ENCODE data around the gene LEKR1. TPM values are rescaled to one million over a fixed set of nuclear protein-coding genes. Genes with fewer than 3 reads are reported as not detected.
A peak's percentile ranks its signal among the peaks of the same experiment; 100 is the strongest.

Gene LEKR1
- total RNA-seq, 1 donor from 2014 or later: 2.3 TPM

DNA sequence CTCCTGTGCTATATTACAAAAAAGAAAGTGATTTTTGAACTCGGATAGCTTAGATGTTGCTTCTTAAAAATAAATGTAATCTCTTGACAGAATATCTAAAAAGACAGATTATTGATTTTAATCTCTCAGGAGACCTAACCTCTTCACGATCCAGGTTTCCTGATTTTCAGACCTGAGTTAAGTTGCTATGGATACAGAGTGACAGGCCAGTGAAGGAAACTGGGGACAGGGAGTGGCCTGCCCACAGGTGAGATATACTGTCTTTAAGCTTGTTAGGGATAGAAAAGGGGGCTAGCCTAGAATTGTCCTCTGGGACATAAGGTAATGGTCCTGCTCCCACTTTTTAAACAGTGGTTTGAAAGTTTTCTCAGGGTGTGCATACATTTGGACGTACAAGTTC is 260.6 kb downstream of the LEKR1 start:
- TF ChIP-seq, protein P1, sequence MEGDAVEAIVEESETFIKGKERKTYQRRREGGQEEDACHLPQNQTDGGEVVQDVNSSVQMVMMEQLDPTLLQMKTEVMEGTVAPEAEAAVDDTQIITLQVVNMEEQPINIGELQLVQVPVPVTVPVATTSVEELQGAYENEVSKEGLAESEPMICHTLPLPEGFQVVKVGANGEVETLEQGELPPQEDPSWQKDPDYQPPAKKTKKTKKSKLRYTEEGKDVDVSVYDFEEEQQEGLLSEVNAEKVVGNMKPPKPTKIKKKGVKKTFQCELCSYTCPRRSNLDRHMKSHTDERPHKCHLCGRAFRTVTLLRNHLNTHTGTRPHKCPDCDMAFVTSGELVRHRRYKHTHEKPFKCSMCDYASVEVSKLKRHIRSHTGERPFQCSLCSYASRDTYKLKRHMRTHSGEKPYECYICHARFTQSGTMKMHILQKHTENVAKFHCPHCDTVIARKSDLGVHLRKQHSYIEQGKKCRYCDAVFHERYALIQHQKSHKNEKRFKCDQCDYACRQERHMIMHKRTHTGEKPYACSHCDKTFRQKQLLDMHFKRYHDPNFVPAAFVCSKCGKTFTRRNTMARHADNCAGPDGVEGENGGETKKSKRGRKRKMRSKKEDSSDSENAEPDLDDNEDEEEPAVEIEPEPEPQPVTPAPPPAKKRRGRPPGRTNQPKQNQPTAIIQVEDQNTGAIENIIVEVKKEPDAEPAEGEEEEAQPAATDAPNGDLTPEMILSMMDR (IDR thresholded peaks at IDR 0.05; ENCODE audit: insufficient read depth, low read length, poor library complexity, severe bottlenecking): no peak
- DNase-seq (ENCODE audit: low read depth): no peak
- H3K36me3 ChIP-seq (ENCODE audit: control insufficient read depth, insufficient read depth, low read length): no peaks in the 10 kb centered on the region
- H3K27me3 ChIP-seq (ENCODE audit: control insufficient read depth, insufficient read depth, low read length): no peaks in the 10 kb centered on the region
- H3K4me3 ChIP-seq (ENCODE audit: low read depth, low read length): no peak overlapping the region

DNA sequence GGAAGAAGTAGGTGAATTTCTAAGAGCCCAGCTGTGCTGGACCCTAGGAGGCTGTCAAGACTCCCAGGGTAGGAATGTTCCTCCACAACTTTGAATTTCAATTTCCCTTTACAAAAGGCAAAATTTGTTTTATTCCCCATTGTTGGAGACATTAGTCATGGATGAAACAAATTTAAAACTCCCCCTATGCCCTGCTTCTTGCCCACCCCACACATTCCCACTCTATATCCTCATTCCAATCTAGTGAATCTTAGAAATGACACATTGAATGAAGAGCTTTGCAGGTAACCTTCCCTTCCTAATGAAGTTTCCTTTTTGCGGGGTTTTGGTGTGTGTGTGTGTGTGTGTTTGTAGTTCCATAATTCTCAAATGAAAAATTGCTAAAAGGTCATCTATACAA is 261.2 kb downstream of the LEKR1 start:
- no peak for DNase-seq (ENCODE audit: low read depth)
- no peaks in the 10 kb centered on the region for H3K36me3 ChIP-seq (ENCODE audit: control insufficient read depth, insufficient read depth, low read length)
- H3K4me3 ChIP-seq (ENCODE audit: low read depth, low read length): no peak overlapping the region
- TF ChIP-seq, protein P1 (IDR thresholded peaks at IDR 0.05; ENCODE audit: insufficient read depth, low read length, poor library complexity, severe bottlenecking): no peak
- no peaks in the 10 kb centered on the region for H3K27me3 ChIP-seq (ENCODE audit: control insufficient read depth, insufficient read depth, low read length)

DNA sequence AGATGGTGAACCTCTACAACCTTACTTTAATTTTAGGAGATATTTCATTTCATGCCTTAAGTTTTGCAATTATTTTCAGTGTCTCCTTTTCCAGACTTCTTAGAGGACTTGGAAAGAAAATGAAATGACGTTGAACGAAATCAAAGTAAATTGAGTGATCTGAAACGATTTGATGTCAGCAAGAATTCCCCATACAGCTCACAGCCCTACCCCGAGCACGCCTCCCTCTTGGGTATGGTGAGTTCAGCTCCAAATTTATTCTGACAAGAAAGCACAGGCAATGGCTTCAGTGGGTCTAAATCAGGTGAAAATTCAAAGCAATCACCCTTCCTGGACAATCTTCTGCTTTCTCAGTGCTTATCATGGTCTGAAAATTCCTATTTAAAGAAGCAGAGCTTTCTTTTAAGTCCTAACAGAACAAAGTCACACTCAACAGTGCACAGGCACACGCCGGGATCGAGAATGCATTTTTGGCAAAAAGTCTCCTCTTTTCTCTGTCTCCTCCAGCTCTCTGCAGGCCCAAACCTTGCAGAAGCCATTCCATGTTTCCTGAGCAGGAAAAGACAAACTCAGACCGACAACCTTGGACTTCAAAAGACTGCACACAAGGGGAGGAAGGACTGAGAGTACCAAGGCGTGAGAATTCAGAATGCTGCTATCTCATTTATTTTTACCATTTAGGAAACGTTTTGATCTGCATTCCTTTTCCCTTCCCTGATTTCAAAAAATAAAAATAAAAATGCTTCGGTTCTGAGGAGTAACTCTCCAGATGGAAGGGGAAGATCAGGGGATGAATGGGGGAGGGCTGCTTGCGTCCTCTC is 261.8 kb downstream of the LEKR1 start:
- TF ChIP-seq, protein P1 (IDR thresholded peaks at IDR 0.05; ENCODE audit: insufficient read depth, low read length, poor library complexity, severe bottlenecking): no peak
- peak overlapping the region; percentile 46 for H3K4me3 ChIP-seq (ENCODE audit: low read depth, low read length)
- no peak for DNase-seq (ENCODE audit: low read depth)
- H3K27me3 ChIP-seq (ENCODE audit: control insufficient read depth, insufficient read depth, low read length): no peaks in the 10 kb centered on the region
- H3K36me3 ChIP-seq (ENCODE audit: control insufficient read depth, insufficient read depth, low read length): no peaks in the 10 kb centered on the region

DNA sequence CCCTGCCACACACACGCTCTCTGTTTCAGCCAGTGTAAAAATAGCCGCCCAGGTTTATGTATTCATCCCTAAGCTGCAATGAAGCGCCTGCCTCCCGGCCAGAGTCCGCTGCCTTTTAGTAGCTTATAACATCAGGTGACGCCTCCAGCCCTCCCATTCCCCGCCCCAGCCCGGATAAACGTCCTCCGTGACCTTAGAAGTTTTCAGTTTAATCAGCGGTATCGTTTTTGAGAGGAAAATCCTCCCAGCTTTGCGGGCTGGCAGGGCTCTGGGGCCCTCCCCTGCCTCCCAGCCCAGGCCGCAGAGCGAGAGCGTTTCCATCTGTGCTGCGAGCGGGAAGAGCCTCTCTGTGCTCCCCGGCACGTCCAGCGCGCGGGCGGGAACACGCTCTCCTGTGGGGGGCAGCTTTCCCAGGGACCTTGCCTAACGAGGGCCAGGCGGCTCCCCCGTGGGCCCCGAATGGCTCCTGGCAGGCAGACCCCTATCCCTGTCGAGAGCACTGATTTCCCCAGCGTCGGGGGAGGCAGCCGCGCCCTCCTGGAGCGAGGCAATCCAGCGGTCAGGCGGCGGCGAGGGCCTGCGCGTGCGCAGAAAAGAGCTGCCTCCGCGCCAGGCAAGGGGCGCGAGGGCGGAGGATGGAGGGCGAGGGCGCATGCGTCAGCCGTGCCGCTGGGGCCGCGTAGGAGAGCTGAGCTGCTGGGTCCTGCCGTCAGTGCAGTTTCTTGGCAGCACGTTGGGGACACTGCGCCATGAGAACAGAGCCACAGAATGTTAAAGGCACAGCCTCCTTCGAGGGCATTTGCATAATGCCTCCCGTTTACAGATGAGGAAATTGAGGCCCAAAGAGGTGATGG is 262.7 kb downstream of the LEKR1 start:
- no peak for DNase-seq (ENCODE audit: low read depth)
- Histone ChIP-seq H3K4me3 (ENCODE audit: low read depth, low read length) (peak overlapping the region; percentile 46), H3K36me3 (ENCODE audit: control insufficient read depth, insufficient read depth, low read length) (no peaks in the 10 kb centered on the region), H3K27me3 (ENCODE audit: control insufficient read depth, insufficient read depth, low read length) (no peaks in the 10 kb centered on the region)
- TF ChIP-seq, protein P1 (IDR thresholded peaks at IDR 0.05; ENCODE audit: insufficient read depth, low read length, poor library complexity, severe bottlenecking): no peak

DNA sequence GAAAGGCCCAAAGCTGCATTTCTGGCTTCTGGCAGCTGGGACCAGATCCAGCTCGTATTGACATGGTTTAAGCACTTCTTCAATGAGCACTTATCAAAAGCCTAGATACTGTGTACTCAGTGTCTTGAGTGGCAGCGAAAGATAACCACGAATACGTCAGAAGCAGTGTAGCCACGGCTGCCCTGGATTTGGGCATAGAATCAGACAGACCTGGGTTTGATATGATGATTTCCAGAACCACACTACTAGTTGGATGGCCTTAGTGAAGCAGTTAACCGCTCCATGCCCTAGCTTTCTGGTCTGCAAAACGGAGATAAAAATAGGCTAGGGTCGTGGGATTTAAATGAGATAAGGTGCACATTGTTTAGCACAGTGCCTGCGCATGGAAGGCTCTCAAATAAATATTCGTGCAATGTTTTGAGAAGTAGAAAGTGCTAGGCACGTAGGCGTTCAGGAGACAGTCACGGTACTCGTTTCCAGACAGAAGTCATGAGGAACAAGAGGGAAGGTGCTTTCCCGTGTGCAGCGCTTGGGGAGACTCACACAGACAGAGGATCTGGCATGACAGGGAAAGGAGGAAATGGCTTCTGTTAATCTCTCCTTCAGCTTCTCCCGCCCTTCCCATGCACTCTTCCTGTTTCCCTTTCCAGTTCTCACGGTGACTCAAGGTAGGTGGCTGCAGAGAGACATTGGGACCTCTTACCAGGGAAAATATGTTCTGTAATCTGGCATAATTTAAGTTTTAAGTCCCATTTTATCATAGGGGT is 263.5 kb downstream of the LEKR1 start:
- H3K36me3 ChIP-seq (ENCODE audit: control insufficient read depth, insufficient read depth, low read length): no peaks in the 10 kb centered on the region
- no peak overlapping the region for H3K4me3 ChIP-seq (ENCODE audit: low read depth, low read length)
- no peaks in the 10 kb centered on the region for H3K27me3 ChIP-seq (ENCODE audit: control insufficient read depth, insufficient read depth, low read length)
- DNase-seq (ENCODE audit: low read depth): no peak
- TF ChIP-seq, protein P1 (IDR thresholded peaks at IDR 0.05; ENCODE audit: insufficient read depth, low read length, poor library complexity, severe bottlenecking): no peak
